ENCODE results near the gene PPP2R5D. TPM values are rescaled to one million over a fixed set of nuclear protein-coding genes. Genes with fewer than 3 reads are reported as not detected.

The PPP2R5D gene
- total and polyA plus RNA-seq, 2 of the 4 experiments (the other 2 are of a cell fraction) = 55.6 to 68.8 TPM

DNA sequence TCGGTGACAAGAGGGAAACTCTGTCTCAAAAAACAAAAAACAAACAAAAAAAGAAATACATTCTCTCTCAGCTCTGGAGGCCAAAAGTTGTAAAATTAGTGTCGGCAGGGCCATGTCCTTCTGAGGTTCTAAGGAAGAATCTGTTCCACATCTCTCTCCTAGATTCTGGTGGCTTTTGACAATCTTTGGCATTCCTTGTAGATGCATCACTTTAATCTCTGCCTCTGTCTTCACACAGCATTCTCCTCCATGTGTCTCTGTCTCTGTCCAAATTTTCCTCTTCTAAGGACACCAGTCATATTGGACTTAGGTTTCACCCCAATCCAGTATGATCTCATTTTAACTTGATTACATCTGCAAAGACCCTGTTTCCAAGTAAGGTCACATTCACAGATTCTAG is 9.1 kb downstream of the PPP2R5D start:
- Histone ChIP-seq H4K8ac (ENCODE audit: low read depth in 2 of 2, low read length in 2 of 2) (no peak overlapping the region), H3K14ac (replicated peaks; ENCODE audit: low read depth, low read length) (no peak overlapping the region), H2BK120ac (ENCODE audit: low read depth, low read length) (no peak overlapping the region), H2AK9ac (replicated peaks; ENCODE audit: low read depth, low read length, poor library complexity) (no peak overlapping the region), H4K5ac (ENCODE audit: low read depth, low read length) (no peak overlapping the region), H3K9me3 (ENCODE audit: control insufficient read depth, insufficient read depth, low read length) (no peaks in the 10 kb centered on the region), H2BK5ac (ENCODE audit: low read depth, low read length, poor library complexity, severe bottlenecking) (no peak overlapping the region), H4K91ac (ENCODE audit: insufficient read depth, low read depth, low read length) (no peak overlapping the region), H3K4ac (ENCODE audit: low read depth, low read length) (no peak overlapping the region), H3K79me1 (ENCODE audit: low read depth in 1 of 2, low read length in 2 of 2) (peaks cover 34 to 41% of the 10 kb centered on the region in 2 experiments), H3K9me1 (ENCODE audit: insufficient read depth, low read length) (0 out of 2 replicates have a peak, but pooled peaks cover 2% of the 10 kb centered on the region), H2BK20ac (ENCODE audit: low read depth, low read length) (no peak overlapping the region), H3K23ac (ENCODE audit: low read depth, low read length) (no peak overlapping the region), H3K18ac (ENCODE audit: low read depth, low read length) (no peak overlapping the region), H3K36me3 (ENCODE audit: control insufficient read depth, insufficient read depth, low read length) (peaks cover 22% of the 10 kb centered on the region), H3K4me2 (ENCODE audit: low read depth, low read length) (no peak overlapping the region), H2BK15ac (ENCODE audit: low read depth, low read length) (no peak overlapping the region), H3K27ac (ENCODE audit: insufficient read depth, low read length) (no peak overlapping the region), H2AK5ac (ENCODE audit: low read depth, low read length) (no peak overlapping the region; the same call in 1 of the 2 replicates), H2AFZ (replicated peaks; ENCODE audit: low read length, poor library complexity) (no peak overlapping the region), H3K56ac (ENCODE audit: extremely low read depth, insufficient read depth, low read length) (no peak overlapping the region), H4K20me1 (ENCODE audit: insufficient read depth, low read length) (peaks cover 3% of the 10 kb centered on the region; the same call in 1 of the 2 replicates), H3K4me3 (ENCODE audit: insufficient read depth, low read depth, low read length) (no peak overlapping the region), H3K9ac (ENCODE audit: low read depth, low read length) (no peak overlapping the region), H3K4me1 (ENCODE audit: control insufficient read depth, insufficient read depth, low read length) (no peaks in the 10 kb centered on the region), H3K27me3 (ENCODE audit: control insufficient read depth, insufficient read depth, low read length) (no peaks in the 10 kb centered on the region)
- no TSS peak for BruUV-seq (replicated peaks)
- no peak for TF ChIP-seq BHLHE40 (IDR thresholded peaks at IDR 0.05; ENCODE audit: low read depth, low read length)
- TF ChIP-seq, protein P1, sequence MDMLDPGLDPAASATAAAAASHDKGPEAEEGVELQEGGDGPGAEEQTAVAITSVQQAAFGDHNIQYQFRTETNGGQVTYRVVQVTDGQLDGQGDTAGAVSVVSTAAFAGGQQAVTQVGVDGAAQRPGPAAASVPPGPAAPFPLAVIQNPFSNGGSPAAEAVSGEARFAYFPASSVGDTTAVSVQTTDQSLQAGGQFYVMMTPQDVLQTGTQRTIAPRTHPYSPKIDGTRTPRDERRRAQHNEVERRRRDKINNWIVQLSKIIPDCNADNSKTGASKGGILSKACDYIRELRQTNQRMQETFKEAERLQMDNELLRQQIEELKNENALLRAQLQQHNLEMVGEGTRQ (IDR thresholded peaks at IDR 0.05; ENCODE audit: low read depth, low read length) = no peak
- ATAC-seq (ENCODE audit: low read depth) (no peak; the same call in 1 of the 2 replicates), DNase-seq (no peak)
- ChIA-PET POLR2A (ENCODE audit: unreplicated experiment) (no interaction called here), CTCF (no interaction called here)
- no CpG with 5 or more reads among the region's 2 CpGs for WGBS, 2 experiments (ENCODE audit: extremely low coverage in 2 of 2, insufficient read length in 1 of 2)
- in situ Hi-C loops (cut with MboI; ENCODE audit: low sequenced_read_pairs) (no loop called here), dilution Hi-C loops (cut with HindIII; ENCODE audit: low sequenced_read_pairs, unreplicated experiment) (no loop called here), intact Hi-C loops (cut with micrococcal nuclease) (no loop called here)

Measured in IMR-90 (cell line).